HG03175 (cell line): Measurements from ENCODE around the gene OPCML.

ENCODE experiments used
- ATAC-seq: cut with Tn5 transposase; IDR thresholded peaks from one replicate; pipeline ENCODE4 v1.9.1; 2021; ENCODE audit warnings: mild to moderate bottlenecking, moderate library complexity; ENCODE audit not compliant: unreplicated experiment

Gene OPCML

DNA sequence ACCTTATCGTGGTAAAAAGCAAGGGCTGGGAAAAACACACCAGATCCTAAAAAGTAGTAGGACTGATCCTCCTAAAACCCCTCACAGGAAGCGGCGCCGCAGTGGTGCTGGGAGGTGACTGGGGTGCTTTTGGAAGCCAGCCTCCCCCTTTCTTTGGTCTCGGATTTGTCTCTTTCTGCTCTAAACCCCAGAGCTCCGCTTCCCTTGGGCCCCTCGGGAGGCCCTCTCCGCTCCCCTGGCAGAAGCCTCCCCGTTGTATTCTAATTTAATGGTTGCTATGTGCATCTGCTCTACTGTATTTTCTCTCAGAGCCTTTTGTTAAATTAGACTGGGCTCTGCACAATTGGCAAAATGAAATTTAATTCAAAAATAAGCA is 587.7 kb downstream of the OPCML start:
- ATAC-seq, result no peak

DNA sequence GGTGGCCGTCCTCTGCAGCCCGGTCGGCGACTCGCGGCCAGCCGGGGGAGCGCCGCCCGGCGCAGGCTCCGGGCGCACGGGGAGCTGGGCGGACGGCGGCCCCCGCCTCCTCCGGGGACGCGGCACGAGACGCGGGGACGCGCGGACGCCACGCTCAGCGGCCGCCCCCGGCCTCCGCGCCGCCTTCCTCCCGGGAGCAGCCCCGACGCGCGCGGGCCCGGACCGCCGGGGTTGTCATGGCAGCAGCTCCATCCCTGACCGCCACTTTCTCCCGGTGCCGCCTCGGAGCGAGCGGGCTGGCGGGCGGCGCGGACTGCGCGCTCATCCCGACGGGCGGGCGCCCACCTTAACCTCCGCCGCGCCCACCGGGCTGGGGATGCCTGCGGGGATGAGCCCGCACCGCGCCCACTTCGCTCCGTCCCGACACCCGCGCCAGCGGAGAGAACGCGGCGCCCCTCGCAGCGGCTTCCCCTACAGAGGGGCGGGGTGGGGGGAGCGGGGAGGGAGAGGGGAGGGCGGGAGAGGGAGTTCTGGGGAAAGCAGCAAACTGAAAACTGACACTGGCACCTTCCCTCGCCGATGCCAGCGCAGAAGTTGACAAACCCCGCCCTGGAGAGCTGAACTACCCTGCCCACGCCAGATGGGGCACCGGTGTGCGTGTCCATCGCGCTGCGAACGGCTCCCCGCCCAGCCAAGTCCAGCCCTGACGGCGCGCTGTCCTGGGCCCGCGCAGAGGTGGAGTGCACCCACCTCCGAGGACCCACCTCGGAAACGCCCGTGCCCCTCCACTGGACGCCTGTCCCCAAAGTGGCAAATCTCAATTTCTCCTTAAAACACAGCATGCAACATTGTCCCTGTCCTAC is 588.4 kb downstream of the OPCML start:
- no peak for ATAC-seq

DNA sequence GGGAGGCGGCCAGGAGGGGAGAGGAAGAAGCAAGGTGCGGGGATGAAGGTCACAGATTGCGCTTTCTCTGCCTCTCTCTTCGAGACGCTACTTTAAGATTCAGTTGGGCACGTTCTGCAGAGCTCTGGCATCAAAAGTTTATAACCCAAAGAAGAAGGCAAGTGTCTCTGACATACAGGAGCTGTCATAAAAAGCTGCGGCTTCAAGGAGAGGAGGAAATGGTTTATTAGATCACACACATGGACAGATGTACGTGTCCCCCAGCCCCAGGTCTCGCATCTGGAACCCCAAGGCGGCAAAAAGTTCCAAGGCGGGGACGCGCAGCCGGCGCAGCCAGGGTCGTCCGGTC is 589.0 kb downstream of the OPCML start:
- ATAC-seq, result no peak

DNA sequence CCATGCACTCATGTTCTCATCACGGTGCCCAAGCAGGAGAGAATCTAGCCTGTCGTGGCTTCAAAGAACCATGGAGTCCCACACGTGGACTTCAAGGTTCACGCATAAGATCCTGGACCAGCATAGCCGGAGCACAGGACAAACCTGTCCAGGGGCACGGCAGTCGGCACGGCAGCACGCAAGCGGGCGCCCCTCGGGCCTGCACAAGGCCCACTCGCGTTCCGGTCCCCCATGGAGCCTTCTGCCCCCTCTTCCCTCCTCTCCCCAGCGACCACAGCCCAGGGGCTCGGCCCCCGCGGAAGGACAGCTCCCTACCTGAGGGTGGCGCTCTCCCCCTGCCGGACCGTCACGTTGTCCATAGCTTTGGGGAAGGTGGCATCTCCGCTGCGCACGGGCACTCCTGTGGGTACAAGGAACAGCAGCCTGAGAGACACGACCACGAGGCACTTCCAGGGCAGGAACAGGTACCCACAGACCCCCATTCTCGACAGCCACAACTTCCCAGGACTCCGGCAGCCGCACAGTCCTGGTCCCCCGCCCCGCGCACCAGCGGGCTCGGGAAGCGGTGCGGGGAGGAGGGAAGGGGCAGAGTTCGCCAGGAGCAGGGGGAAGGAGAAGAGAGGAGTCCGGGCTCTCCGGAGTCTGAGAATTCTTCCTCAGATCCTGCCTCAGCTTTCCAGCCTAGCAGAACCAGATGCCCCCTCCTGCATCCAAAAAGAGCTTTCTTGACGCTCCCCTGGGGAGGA is 589.5 kb downstream of the OPCML start:
- ATAC-seq, result no peak

DNA sequence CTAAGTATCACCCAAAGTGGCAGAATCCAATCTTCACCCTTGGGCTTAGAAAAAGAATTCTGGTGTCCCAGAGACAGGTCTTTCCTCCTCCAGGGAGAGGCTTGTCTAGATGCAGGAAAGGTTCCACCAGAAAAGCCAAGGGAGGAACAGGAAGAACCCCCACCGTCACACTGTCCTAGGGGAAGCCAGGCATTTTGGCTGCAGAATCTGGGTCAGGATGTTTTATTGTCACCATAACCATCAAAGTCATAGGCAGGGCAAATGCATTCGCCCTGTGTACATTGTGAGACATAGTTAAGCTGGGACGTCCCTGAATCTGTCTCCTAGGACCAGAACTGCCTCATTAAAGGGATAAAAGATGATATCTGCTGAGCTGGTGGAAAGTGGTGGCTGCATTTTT is 590.5 kb downstream of the OPCML start:
- no peak for ATAC-seq

DNA sequence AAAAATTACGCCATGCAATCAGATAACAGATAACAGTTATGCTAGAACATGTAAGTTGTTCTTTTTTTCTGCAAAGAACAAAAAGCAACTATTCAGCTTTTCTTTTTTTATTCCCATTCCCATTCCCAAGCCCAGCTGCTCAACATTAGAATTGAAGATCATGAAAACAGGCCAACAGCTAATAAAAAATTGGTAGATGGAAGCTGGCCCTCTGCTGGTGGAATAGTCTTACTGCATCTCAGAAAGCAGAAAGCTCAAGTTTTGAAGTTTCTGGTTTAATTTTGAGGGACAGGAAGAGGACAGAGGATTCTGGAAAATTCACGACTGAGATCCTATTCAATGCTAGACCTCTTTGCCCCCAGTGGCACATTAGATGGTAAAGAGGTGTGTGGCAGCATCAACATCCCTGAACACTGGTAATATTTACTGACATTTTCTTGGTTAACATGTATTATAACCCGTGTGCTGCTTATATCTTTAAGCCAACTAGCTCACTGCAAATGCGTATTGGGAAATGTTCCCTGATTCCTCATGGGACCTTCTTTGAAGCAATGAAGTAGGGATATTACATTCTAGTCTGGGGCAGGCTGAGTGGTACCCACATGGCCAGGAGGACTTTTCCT is 591.2 kb downstream of the OPCML start:
- ATAC-seq, result no peak

DNA sequence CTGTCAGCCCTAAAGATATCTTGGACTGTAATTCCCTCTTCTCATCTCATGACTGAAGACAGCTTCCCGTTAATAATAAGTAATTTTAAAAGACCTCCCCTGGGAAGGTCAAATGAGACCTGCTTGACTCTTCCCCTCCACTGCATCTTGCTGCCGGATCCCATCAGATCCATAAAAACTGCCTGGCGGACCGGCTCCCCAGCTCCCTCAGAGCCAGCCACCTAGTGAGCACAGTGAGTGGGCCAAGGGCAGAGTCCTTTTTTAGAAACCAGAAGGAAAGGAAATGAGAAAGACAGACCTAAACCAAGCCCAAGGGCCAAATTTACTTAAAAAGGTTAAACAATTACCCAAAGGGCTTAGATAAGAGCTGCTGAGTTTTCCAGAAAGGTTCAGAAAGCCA is 595.3 kb downstream of the OPCML start:
- no peak for ATAC-seq

DNA sequence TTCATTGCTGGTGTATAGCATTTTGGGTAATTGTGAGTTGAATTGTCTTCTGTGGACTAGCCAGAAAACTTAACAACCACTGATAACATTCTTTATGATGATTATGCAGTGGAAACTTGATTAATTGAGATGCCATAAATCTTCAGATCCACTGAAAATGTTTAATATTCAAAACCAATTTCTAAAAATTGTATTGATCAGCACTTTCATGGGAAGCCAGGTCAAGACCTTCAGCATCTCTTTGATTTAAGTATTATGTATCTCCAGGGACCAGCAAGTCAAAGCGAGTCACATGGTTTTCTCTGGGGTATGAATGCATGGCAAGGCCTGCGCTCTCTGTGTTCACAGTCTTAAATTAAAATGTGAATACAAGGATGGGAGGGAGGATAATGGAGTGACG is 596.9 kb downstream of the OPCML start:
- no peak for ATAC-seq

DNA sequence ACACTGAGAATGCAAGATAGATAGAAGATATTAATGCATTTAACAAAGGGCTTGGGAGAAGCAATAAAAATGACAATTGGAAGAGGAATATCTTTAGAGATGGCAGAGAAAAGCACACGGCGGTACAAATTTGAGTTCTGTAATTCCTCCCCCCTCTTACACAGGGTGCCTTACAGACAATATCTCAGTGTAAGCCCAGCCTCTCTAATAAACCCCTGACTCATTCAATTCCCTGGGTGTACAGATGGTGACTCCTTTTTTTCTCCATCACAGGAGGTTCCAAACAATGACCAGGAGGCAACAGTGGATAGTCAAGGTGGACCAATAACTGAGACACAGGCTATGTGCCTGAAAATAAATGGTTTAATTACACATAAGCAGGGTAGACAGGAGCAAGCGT is 598.6 kb downstream of the OPCML start:
- ATAC-seq, result no peak

DNA sequence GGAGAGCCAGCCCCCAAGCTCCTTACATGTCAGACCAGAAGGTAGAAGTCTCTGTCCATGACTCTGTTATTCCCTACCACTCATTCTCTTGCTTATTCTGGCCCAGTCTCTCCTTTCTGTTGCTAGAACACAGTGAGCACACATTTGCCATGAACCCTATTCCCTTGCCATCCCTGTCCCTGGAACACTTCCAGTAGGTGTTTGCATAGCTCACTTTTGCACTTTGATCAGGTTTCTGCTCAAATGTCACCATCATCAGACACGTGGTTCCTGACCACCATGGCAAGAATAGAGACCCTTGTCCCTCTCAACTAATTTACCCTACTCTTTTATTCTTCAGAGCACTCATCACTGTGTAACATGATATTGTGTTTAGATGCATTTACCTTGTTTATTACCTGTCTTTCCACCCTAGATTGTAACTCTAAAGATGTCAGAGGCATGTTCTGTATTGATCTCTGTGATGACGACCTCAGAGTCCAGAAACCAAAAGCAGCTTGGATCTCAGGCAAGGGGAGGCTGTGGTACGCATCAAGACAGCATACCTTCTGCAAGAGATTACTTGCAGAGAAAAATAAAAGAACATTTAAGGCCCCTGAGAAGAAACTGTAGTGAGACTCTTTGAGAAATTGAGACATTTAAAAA is 606.4 kb downstream of the OPCML start:
- no peak for ATAC-seq

DNA sequence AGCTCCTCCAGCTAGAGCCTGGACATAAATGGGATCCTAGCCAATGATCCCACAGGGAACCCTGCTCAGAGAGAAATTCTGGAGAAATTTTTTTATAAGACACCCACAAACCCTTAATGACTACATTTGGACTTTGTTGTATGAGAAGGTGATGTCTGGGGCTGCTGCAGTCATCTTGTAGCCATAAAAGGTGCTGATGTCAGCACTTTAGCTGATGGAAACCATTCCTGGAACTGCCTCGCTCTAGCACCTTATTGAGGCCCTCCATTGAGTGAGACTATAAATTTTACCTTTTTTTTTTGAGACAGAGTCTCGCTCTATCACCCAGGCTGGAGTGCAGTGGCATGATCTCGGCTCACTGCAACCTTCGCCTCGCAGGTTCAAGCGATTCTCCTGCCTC is 610.7 kb downstream of the OPCML start:
- no peak for ATAC-seq

DNA sequence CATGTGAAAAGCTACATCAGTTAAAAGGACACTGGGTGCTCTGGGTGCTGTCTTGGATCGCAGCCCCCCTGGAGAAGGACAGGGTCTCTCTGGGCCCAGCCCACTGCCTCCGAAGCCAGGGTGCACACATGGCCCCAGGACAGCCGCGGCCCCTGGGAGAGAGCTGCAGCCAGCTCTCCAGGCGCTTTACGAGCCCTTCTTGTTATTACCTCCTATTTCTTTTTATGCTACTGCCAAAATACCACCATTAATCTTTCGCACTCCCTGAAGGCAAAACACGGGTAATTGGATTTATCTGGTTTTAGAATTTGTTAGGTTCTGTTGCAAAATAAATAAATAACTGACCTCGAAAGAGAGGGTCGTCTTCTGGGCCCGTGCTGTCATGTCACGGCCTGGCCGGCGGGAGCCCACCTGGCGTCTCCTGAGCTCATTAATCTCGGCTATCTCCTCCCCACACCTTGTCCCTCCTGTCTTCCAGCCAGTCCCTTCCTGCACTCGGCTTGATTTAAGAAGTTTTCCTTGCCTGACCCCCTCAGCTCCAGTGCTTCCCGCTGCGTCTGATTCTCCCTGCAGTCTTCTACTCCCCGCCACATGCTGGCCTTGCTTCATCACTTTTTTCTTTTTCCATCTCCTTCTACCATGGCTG is 611.7 kb downstream of the OPCML start:
- no peak for ATAC-seq

DNA sequence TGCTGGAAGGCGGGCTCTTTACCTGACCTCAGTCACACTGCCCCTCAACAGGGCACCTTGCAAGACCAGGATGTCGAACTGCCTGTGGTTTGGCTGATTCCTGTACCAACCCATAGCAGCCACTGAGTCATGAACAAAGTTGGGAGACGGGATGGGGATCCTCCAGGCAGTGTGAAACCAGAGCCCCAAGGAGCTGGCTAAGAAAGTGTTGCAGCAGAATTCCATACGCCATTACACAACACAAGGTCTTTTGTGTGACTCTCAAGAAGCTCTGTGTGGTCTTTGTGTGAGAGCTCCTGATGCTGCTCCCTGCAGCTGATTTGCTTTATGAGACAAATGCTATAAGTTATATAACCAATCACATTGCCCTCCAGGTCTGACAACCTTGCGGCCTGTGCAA is 617.7 kb downstream of the OPCML start:
- ATAC-seq, result no peak

DNA sequence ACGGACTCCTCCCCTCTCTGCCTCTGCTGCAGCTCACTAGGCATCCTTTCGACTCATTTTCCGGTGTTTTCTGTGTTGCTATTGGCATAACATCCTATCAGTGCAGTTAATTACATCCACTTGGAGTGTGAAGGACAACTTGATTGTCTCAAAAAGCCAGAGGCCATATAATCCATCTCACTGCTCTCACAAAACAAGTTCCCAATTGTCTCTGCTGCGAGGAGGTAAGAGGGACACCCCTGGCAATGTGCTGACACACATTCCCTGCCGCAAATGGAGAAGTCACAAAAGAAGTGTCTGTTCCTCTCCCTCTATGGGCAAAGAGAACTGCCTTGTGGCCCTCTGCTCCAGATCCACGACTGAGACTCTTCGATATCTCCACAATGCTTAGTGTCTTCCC is 618.4 kb downstream of the OPCML start:
- ATAC-seq, result no peak

DNA sequence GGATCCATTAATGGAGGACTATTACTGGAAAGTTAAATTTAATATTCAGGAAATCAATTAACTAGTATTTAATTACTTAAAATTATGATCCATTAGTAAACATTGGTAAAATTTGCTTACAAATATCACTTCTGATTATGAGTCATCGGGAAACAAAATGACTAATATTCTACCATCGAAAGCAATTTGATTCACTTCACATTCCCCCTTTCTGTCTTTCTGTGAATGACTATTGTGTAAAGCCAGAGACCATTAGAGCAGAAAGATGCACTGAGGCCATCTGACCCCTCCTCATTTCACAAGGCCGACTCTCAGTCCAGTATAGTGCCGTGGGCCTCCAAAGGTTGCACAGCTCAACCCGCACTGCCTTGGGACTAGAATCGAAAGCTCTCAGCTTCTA is 619.0 kb downstream of the OPCML start:
- ATAC-seq, result no peak

DNA sequence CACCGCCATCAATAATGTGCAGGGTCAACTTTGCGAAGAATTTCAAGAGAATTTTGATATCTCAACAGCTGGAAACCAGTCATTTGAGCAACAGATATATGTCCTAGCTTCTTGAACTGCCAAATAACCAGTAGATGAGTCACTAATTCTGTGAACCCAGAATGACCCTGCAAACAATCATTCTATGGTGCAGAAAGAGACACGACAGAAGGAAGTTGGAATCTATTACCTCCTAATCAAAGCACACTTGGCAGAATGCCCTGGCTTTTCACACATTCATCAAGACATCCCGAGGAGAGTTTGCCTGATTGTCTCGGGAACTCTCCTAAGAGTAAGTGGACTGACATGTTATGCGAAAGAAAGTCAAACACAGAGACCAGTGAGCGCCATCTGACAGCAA is 621.1 kb downstream of the OPCML start:
- no peak for ATAC-seq

DNA sequence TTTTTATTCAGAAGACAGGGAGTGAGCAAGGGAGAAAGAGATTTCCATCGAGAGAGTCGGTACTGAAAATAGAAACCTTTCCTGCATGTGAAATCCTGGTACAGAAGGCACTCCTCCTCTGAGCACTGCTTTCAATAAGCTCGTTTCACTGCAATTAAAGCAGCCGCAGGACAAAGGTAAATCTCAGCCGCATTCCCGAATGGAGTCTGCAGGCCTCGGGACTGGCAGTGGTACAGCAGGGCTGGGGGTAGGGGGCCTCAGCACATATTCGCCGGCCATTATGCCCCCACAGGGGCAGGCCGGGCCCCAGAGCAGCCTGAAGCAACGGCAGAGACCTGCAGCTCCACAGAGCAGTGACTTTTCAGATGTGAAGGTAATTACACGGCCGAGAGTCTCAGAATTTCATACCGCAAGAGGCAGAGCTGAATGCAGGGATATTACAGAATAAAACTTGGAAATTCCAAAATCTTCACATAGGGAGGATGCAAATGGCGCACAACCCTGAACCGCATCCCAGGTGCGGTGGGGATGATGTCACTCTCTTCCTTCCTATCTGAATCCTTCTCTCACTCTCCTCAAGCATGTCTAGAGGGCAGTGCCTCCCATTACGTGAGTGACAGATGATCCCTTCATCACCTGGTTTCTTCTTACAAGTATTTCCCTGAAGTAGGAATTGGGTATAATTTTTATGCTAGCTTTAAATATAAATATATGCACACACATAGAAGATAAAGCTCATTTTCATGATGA is 622.1 kb downstream of the OPCML start:
- no peak for ATAC-seq

DNA sequence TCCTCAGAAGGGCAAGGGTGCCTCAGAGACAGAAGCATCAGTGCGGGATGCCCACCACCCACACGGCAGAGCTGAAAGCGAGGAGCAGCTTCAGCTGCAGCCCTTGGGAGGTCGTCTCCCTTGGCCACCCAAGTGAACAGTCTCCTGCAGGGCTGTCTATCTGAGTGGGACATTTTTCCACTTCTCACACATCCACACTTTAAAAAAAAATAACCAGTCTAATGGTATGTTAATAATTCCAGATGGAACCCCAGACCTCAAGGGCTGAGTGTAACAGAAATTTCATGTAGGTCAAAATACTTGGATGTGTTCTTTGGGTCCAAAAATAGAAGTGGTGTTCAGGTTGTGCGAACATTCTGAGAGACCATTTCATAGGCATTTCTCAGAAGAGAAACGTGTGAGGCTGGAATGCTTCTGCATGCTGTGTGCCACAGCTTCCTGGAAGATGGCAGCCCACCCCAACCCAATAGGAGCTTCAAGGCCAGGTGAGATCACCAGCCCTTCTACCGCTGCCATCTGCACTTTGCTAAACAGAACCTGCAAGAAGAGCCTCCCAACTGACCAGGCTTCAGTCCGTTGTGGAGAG is 623.2 kb downstream of the OPCML start:
- no peak for ATAC-seq

DNA sequence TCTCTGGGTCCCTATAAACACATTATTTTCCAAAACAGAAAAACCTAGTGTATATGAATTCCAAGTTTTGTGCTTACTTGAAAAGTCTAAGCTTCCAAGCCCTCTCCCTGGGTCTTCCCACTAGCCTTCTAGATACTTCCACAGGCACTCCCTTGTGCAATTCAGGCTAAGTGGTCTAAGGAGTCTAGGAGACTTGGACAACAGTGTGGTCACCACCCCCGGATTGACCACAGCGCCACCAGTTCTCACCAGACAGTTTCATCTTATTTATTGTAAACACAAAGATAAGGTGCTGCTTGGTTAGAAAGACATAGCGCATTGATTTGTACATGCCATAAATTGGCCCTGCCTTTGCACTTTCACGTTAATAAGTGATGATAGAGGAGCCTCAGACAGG is 623.9 kb downstream of the OPCML start:
- ATAC-seq, result no peak
